HG02678 (cell line): ENCODE data around the gene TOP3A.

Source experiments
- ATAC-seq: cut with Tn5 transposase; IDR thresholded peaks from one replicate; pipeline ENCODE4 v1.9.1; 2021; ENCODE audit warnings: mild to moderate bottlenecking, moderate library complexity; ENCODE audit not compliant: unreplicated experiment

TOP3A gene

GRCh38 chr17:18256351-18256750, 58.4 kb downstream of the TOP3A start:
- no peak for ATAC-seq

GRCh38 chr17:18254888-18255649, 59.7 kb downstream of the TOP3A start:
- ATAC-seq, result no peak

GRCh38 chr17:18253947-18254821, 60.6 kb downstream of the TOP3A start:
- no peak for ATAC-seq

- ATAC-seq, result no peak
These were observed 61.5 kb downstream of the TOP3A start for GRCh38 chr17:18253187-18253884.

GRCh38 chr17:18252160-18252559, 62.6 kb downstream of the TOP3A start:
- ATAC-seq, result no peak

GRCh38 chr17:18251204-18251603, 63.6 kb downstream of the TOP3A start:
- no peak for ATAC-seq

- ATAC-seq, result no peak
These were observed 64.1 kb downstream of the TOP3A start for GRCh38 chr17:18250708-18251107.

GRCh38 chr17:18250259-18250658, 64.5 kb downstream of the TOP3A start:
- no peak for ATAC-seq

GRCh38 chr17:18248811-18249210, 66.0 kb downstream of the TOP3A start:
- no peak for ATAC-seq

- no peak for ATAC-seq
These were observed 66.5 kb downstream of the TOP3A start for GRCh38 chr17:18248300-18248731.

GRCh38 chr17:18247613-18248001, 67.2 kb downstream of the TOP3A start:
- no peak for ATAC-seq

- no peak for ATAC-seq
These were observed 67.7 kb downstream of the TOP3A start for GRCh38 chr17:18246880-18247612.

- ATAC-seq, result no peak
These were observed 68.6 kb downstream of the TOP3A start for GRCh38 chr17:18246109-18246725.

GRCh38 chr17:18245038-18245776, 69.6 kb downstream of the TOP3A start:
- no peak for ATAC-seq

- no peak for ATAC-seq
These were observed 73.4 kb downstream of the TOP3A start for GRCh38 chr17:18241229-18241871.

- no peak for ATAC-seq
These were observed 74.3 kb downstream of the TOP3A start for GRCh38 chr17:18240449-18240848.

- no peak for ATAC-seq
These were observed 76.5 kb downstream of the TOP3A start for GRCh38 chr17:18238299-18238698.

GRCh38 chr17:18237461-18237860, 77.3 kb downstream of the TOP3A start:
- no peak for ATAC-seq

- no peak for ATAC-seq
These were observed 78.3 kb downstream of the TOP3A start for GRCh38 chr17:18236494-18236893.
